ENCODE measurements around the gene SERPINA9.

SERPINA9 gene, protein sequence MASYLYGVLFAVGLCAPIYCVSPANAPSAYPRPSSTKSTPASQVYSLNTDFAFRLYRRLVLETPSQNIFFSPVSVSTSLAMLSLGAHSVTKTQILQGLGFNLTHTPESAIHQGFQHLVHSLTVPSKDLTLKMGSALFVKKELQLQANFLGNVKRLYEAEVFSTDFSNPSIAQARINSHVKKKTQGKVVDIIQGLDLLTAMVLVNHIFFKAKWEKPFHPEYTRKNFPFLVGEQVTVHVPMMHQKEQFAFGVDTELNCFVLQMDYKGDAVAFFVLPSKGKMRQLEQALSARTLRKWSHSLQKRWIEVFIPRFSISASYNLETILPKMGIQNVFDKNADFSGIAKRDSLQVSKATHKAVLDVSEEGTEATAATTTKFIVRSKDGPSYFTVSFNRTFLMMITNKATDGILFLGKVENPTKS

DNA sequence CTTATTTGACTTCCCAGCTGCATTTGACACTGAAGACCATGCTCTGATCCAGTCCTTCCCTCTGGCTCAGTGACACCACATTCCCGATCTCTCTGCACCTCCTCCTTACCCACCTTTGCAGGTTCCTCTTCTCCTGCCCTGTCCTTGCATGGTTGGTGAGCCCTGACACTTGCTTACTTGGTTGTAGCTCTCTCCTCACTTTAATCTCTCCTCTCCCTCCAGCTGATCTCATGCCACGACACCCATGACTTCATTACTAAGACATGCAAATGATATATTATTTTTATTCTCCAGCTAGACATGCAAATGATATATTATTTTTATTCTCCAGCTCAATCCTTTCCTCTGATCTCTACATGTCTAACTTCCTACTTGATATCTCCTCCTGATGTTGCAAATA, at the start of gene SERPINA9:
TSS of gene SERPINA9 (minus strand) at position 175 of the 400 bp plus-strand sequence. CDS start 6,357 bp downstream, outside the sequence.
- TF ChIP-seq, protein P1, sequence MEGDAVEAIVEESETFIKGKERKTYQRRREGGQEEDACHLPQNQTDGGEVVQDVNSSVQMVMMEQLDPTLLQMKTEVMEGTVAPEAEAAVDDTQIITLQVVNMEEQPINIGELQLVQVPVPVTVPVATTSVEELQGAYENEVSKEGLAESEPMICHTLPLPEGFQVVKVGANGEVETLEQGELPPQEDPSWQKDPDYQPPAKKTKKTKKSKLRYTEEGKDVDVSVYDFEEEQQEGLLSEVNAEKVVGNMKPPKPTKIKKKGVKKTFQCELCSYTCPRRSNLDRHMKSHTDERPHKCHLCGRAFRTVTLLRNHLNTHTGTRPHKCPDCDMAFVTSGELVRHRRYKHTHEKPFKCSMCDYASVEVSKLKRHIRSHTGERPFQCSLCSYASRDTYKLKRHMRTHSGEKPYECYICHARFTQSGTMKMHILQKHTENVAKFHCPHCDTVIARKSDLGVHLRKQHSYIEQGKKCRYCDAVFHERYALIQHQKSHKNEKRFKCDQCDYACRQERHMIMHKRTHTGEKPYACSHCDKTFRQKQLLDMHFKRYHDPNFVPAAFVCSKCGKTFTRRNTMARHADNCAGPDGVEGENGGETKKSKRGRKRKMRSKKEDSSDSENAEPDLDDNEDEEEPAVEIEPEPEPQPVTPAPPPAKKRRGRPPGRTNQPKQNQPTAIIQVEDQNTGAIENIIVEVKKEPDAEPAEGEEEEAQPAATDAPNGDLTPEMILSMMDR (IDR thresholded peaks at IDR 0.05; ENCODE audit: borderline replicate concordance, control extremely low read depth, extremely low read depth, insufficient read depth, missing control alignments) = no peak
- in situ Hi-C loops (cut with MboI; ENCODE audit: low sequenced_read_pairs, unreplicated experiment) = no loop called here
- DNase-seq (ENCODE audit: low spot score) = no peak

DNA sequence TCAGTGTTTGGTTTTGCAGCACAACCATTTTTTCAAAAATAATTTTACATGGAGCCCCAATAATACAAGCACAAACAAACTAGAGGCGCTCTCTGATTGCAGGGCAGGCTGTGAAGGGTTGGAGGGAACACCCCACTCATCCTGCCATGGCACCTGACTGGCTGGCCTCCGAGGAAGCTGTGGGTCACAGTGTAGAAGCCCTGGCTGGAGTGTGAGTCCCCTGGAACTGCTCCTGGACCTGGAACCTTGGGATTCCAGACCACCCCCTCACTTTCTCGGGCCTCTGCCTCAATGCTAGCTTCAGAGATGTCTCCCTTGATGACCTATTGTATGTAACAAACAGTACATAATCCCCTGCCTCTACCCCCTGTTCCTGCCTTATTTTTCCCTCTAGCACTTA, 48.1 kb upstream of the SERPINA9 start:
- in situ Hi-C loops (cut with MboI; ENCODE audit: low sequenced_read_pairs, unreplicated experiment) = no loop called here
- TF ChIP-seq, protein P1 (IDR thresholded peaks at IDR 0.05; ENCODE audit: borderline replicate concordance, control extremely low read depth, extremely low read depth, insufficient read depth, missing control alignments) = no peak
- DNase-seq (ENCODE audit: low spot score) = no peak

DNA sequence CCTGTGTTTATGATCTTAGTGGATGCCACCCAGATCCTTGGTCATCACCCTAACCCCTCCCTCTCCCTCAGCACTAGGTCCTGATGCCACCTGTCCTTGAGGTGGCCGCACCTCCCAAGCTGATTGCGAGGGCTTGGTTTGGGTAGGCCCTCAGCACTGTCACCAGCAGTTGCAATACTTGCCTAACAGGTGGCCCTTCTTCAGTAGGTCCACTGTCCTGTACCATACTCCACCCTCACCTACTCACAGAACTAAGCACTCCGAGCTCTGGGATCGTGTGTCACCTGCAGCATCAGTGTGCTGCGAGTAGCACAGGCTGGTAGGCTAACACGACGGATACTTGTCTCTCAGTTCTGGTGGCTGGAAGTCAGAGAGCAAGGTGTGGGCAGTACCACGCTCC, 47.3 kb upstream of the SERPINA9 start:
- in situ Hi-C loops (cut with MboI; ENCODE audit: low sequenced_read_pairs, unreplicated experiment) = no loop called here
- TF ChIP-seq, protein P1 (IDR thresholded peaks at IDR 0.05; ENCODE audit: borderline replicate concordance, control extremely low read depth, extremely low read depth, insufficient read depth, missing control alignments) = no peak
- DNase-seq (ENCODE audit: low spot score) = no peak

DNA sequence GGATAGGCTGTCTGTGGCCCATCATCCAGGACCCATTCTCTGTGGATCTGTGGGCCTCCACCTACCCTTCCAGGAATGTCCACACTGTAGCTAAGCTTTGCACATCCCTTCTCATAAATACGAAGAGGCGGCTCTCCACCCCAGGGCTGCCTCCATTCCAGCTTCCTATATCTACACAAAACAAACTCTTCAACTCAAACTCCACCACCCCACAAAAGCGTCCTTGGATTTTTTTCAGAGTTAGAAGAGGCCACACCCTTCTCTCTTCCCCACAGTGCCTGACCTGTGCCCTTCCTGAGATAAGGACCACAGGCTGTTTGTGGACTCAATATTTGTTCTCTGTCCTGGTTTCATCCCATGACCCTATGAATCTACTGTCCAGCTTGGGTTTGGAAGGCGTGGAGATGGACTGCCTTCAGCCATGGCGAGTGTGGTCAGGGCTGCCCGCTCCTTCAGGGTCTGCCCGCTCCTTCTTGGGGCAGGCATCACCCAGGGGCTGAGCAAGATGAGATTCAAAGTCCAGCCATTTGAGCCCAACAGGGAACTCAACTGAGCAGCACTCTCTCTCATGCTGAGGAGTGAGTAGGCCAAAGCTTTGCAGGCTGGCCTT, 46.2 kb upstream of the SERPINA9 start:
- TF ChIP-seq, protein P1 (IDR thresholded peaks at IDR 0.05; ENCODE audit: borderline replicate concordance, control extremely low read depth, extremely low read depth, insufficient read depth, missing control alignments) = no peak
- no peak for DNase-seq (ENCODE audit: low spot score)
- in situ Hi-C loops (cut with MboI; ENCODE audit: low sequenced_read_pairs, unreplicated experiment) = no loop called here

DNA sequence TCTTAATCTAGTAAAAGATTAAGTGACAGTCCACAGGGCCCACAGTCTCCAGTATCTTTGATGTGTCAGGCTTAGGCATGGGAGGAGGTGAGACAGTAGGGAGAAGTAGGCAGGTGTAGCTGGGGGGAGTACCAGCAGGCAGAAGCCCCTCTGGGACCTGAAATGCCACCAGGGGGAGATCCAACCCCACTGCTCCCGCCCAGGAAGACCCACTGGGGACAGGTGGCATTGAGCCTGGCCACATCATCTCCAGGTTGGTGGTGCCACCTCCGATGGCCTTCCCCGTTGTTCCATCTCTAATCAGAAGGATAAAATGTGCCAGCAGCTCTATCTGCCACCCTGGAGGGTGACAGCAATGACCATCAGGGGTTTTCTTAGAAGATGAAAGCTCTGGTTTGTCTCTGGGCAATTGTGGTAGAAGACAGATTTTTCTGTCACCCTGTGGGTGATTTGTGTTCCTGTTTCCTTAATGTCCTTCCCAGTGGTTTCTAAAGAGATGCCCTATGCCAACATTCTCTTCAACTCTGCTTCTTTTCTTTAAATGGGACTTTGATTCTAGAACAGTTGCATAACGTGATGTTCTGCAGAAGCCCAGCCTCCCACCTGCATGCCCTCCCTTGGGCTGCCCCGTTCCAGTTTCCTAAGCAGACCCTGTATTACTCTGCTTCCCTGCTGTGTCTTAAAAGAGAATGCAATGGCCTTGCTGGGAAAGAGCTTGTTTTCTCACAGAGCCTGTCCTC, 45.5 kb upstream of the SERPINA9 start:
- TF ChIP-seq, protein P1 (IDR thresholded peaks at IDR 0.05; ENCODE audit: borderline replicate concordance, control extremely low read depth, extremely low read depth, insufficient read depth, missing control alignments) = no peak
- in situ Hi-C loops (cut with MboI; ENCODE audit: low sequenced_read_pairs, unreplicated experiment) = no loop called here
- no peak for DNase-seq (ENCODE audit: low spot score)

DNA sequence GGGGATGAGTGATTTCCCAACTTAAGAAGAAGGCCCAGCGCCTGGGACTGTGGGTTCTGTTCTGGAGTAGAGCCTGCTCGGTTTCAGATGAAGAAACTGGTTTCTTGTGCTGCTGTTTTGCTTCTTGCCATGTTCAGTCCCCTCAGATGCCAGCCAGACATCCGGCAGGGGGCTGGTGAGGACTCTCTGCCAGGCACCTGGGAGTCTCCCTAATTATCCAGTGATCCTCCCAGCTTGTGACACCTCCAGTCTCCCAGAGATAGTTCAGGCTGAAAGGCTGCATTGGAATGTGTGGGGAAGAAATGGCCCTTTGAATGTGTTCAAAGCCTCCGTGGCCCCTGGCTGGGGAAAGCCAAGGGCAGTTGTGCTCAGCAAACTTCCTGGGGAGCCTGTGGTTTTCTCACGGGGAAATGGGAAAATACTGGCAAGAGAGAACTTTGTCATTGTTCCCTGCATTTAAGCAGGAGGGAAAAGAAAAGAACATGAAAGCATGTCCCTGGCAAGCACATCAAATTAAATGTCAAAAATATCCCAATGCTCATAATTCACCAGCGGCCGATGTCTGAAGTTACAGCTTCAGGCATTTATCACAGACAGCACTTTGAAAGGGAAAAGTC, 41.8 kb upstream of the SERPINA9 start:
- in situ Hi-C loops (cut with MboI; ENCODE audit: low sequenced_read_pairs, unreplicated experiment) = no loop called here
- no peak for DNase-seq (ENCODE audit: low spot score)
- TF ChIP-seq, protein P1 (IDR thresholded peaks at IDR 0.05; ENCODE audit: borderline replicate concordance, control extremely low read depth, extremely low read depth, insufficient read depth, missing control alignments) = no peak
